ENCODE measurements around the gene HMCN2. TPM values are rescaled to one million over a fixed set of nuclear protein-coding genes. Genes with fewer than 3 reads are reported as not detected.

HMCN2 gene
- polyA plus RNA-seq, 2 of the 4 experiments (the other 2 are of a cell fraction), result 0.01 TPM; not detected in 1

DNA sequence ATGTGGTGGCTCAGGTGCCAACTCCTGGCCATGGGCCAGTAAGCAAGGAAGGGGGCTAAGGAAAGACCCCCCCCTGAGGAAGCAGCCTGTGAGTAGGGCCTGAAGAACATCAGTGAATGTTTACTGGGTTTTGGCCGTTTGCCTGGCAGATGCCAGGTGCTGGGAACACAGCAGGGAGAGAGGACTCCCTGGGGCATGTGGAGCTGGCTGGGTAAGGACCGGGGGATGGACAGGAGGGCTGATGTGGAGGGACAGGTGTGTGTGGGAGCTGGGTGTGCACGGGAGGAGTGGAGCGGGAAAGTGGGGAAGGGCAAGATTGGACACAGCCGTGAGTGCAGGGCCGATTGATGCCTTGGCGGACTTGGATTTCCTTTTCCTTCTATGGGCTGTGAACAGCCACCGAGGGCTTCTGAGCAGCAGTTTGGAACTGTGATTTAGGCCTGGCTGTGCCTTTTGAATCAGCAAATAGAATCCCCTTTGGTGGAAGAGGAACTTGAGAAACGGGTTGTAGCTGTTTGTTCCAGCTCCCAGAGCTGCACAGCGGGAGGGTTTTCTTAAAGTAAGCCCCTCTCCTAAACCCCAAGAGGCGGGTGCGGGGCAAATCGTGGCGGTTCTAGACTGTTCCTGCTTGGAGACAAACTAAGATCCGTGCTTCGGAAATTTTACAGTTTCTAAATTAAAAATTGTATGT, 3.1 kb downstream of the HMCN2 start (continued):
- no peak for TF ChIP-seq RAD21 (conservative IDR thresholded peaks at IDR 0.05 in 1 of 2, IDR thresholded peaks at IDR 0.05 in 1 of 2)
- no peak for TF ChIP-seq HOXB13 (CRISPR knock-in tag; IDR thresholded peaks at IDR 0.05; ENCODE audit: low read depth)
- no peak for TF ChIP-seq EHF (CRISPR knock-in tag; IDR thresholded peaks at IDR 0.05)
- TF ChIP-seq ZFP36 (IDR thresholded peaks at IDR 0.05; ENCODE audit: borderline replicate concordance, partially characterized antibody), result no peak
- TF ChIP-seq CBX8 (IDR thresholded peaks at IDR 0.05), result no peak

DNA sequence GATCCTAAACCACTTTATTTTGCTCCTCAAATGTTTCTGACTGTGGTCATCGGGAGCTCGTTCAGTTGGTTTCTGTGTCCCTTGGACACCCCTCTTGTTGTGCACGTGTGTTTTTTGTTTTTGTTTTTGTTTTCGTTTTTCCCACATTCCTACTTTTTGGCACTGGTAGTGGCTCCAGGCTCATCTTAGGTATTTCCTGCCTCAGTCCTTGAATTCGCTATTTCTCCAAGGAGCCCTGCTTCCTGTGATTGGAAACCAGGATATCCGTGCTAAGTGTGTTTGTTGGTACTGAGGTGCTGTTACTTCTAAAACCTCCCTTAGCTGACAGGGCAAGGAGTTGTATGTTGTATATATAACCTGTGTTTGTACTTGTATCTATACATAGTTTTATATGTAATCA, 5.9 kb downstream of the HMCN2 start:
- Histone ChIP-seq H3K4me2 (no peak overlapping the region), H3K9me3 (no peaks in the 10 kb centered on the region), H3K27ac (no peak overlapping the region), H3K4me1 (no peaks in the 10 kb centered on the region), H3K4me3 (no peak overlapping the region)
- DNase-seq (ENCODE audit: low read depth in 1 of 2, low spot score in 1 of 2), result no peak
- ChIA-PET POLR2A (no interaction called here), CTCF (interaction anchor here (0.7 to 2.8 kb wide), 5 partner anchors 15 to 110 kb away, joined by 3 to 18 read pairs (median 6); no protein-coding TSS in a partner anchor)
- no peak for FAIRE-seq
- no peak for ATAC-seq
- WGBS (ENCODE audit: missing lambda C conversion rate), result 61% methylated on average over 6 of the region's 6 CpGs
- no peak for TF ChIP-seq KDM1A (IDR thresholded peaks at IDR 0.05; ENCODE audit: low read depth)

DNA sequence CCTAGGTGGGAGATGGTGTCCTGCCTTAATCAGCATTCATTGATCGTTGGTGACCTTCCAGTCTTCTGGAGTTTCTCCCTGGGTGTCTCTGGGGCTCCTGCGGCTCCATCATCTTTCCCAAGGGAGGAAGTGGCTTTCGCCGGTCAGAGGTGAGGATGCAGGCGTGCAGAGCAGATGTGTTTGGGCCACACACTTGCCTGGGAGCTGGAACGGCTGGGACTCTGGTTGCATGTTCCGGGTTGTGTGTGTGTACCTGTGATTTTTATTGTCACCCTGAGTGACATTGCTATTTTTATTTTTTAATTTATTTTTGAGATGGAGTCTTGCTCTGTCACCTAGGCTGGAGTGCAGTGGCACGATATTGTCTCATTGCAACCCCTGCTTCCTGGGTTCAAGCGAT, 9.6 kb downstream of the HMCN2 start:
- ChIA-PET CTCF (no interaction called here), POLR2A (no interaction called here)
- FAIRE-seq (no peak), DNase-seq (ENCODE audit: low read depth in 1 of 2, low spot score in 1 of 2) (no peak), ATAC-seq (no peak)
- Histone ChIP-seq H3K27ac (no peak overlapping the region), H3K4me3 (no peak overlapping the region), H3K4me1 (no peaks in the 10 kb centered on the region), H3K4me2 (no peak overlapping the region), H3K9me3 (no peaks in the 10 kb centered on the region)
- WGBS (ENCODE audit: missing lambda C conversion rate), result 67% methylated on average over 9 of the region's 9 CpGs
- no peak for TF ChIP-seq RFX5 (IDR thresholded peaks at IDR 0.05)
- TF ChIP-seq KDM5A (IDR thresholded peaks at IDR 0.05), result no peak
- TF ChIP-seq, protein P1, sequence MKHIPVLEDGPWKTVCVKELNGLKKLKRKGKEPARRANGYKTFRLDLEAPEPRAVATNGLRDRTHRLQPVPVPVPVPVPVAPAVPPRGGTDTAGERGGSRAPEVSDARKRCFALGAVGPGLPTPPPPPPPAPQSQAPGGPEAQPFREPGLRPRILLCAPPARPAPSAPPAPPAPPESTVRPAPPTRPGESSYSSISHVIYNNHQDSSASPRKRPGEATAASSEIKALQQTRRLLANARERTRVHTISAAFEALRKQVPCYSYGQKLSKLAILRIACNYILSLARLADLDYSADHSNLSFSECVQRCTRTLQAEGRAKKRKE (CRISPR knock-in tag; IDR thresholded peaks at IDR 0.05; ENCODE audit: low read depth), result no peak
- no peak for TF ChIP-seq TP53 (CRISPR knock-in tag; IDR thresholded peaks at IDR 0.05)
- TF ChIP-seq, protein P2, sequence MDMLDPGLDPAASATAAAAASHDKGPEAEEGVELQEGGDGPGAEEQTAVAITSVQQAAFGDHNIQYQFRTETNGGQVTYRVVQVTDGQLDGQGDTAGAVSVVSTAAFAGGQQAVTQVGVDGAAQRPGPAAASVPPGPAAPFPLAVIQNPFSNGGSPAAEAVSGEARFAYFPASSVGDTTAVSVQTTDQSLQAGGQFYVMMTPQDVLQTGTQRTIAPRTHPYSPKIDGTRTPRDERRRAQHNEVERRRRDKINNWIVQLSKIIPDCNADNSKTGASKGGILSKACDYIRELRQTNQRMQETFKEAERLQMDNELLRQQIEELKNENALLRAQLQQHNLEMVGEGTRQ (IDR thresholded peaks at IDR 0.05), result no peak
- no peak for TF ChIP-seq NPAS2 (CRISPR knock-in tag; IDR thresholded peaks at IDR 0.05; ENCODE audit: borderline replicate concordance)
- TF ChIP-seq, protein P3, sequence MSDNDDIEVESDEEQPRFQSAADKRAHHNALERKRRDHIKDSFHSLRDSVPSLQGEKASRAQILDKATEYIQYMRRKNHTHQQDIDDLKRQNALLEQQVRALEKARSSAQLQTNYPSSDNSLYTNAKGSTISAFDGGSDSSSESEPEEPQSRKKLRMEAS (IDR thresholded peaks at IDR 0.05), result no peak
- no peak for TF ChIP-seq CBX8 (IDR thresholded peaks at IDR 0.05)
- no peak for TF ChIP-seq MAFK (IDR thresholded peaks at IDR 0.05; ENCODE audit: partially characterized antibody)
- TF ChIP-seq CBX2 (IDR thresholded peaks at IDR 0.05; ENCODE audit: borderline replicate concordance, low read depth), result no peak
- TF ChIP-seq, protein P4, sequence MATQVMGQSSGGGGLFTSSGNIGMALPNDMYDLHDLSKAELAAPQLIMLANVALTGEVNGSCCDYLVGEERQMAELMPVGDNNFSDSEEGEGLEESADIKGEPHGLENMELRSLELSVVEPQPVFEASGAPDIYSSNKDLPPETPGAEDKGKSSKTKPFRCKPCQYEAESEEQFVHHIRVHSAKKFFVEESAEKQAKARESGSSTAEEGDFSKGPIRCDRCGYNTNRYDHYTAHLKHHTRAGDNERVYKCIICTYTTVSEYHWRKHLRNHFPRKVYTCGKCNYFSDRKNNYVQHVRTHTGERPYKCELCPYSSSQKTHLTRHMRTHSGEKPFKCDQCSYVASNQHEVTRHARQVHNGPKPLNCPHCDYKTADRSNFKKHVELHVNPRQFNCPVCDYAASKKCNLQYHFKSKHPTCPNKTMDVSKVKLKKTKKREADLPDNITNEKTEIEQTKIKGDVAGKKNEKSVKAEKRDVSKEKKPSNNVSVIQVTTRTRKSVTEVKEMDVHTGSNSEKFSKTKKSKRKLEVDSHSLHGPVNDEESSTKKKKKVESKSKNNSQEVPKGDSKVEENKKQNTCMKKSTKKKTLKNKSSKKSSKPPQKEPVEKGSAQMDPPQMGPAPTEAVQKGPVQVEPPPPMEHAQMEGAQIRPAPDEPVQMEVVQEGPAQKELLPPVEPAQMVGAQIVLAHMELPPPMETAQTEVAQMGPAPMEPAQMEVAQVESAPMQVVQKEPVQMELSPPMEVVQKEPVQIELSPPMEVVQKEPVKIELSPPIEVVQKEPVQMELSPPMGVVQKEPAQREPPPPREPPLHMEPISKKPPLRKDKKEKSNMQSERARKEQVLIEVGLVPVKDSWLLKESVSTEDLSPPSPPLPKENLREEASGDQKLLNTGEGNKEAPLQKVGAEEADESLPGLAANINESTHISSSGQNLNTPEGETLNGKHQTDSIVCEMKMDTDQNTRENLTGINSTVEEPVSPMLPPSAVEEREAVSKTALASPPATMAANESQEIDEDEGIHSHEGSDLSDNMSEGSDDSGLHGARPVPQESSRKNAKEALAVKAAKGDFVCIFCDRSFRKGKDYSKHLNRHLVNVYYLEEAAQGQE (IDR thresholded peaks at IDR 0.05), result no peak
- TF ChIP-seq, protein P5, sequence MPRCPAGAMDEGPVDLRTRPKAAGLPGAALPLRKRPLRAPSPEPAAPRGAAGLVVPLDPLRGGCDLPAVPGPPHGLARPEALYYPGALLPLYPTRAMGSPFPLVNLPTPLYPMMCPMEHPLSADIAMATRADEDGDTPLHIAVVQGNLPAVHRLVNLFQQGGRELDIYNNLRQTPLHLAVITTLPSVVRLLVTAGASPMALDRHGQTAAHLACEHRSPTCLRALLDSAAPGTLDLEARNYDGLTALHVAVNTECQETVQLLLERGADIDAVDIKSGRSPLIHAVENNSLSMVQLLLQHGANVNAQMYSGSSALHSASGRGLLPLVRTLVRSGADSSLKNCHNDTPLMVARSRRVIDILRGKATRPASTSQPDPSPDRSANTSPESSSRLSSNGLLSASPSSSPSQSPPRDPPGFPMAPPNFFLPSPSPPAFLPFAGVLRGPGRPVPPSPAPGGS (IDR thresholded peaks at IDR 0.05), result no peak
- TF ChIP-seq EHMT2 (IDR thresholded peaks at IDR 0.05; ENCODE audit: low read depth), result no peak
- no peak for TF ChIP-seq CHD2 (IDR thresholded peaks at IDR 0.05; ENCODE audit: low read length, partially characterized antibody)
- no peak for TF ChIP-seq MYC (IDR thresholded peaks at IDR 0.05; ENCODE audit: borderline replicate concordance, low read length)
- TF ChIP-seq BHLHE40 (IDR thresholded peaks at IDR 0.05; ENCODE audit: low read depth, low read length), result no peak
- no peak for TF ChIP-seq MAZ (IDR thresholded peaks at IDR 0.05; ENCODE audit: borderline replicate concordance, low read depth, low read length)
- TF ChIP-seq SREBF2 (IDR thresholded peaks at IDR 0.05), result no peak
- TF ChIP-seq NFE2L2 (conservative IDR thresholded peaks at IDR 0.05; ENCODE audit: low read length), result no peak
- TF ChIP-seq EP300 (IDR thresholded peaks at IDR 0.05), result no peak
